B cell (primary cell): ENCODE measurements around the gene ADGRF1. TPM values are rescaled to one million over a fixed set of nuclear protein-coding genes. Genes with fewer than 3 reads are reported as not detected.

Source experiments
- ATAC-seq: fragments of 200-7000 bp; cut with Tn5 transposase; one replicate; pipeline ENCODE4 v1.10.0; 2021; ENCODE audit warnings: low read depth, mild to moderate bottlenecking, moderate number of reproducible peaks, moderate library complexity
- CTCF ChIA-PET: fragments of 350-600 bp; sonication (Branson Sonifier 250); formaldehyde crosslinking; loops from one replicate; lab custom pipeline; 2021; ENCODE audit warnings: antibody characterized with exemption, inconsistent platforms; lab: Charles Lee
- POLR2A ChIA-PET: fragments of 350-600 bp; sonication (Branson Sonifier 250); formaldehyde crosslinking; loops from one replicate; lab custom pipeline; 2021; ENCODE audit warnings: antibody characterized with exemption; lab: Charles Lee
- DNase-seq: peaks from one replicate; pipeline ENCODE4 v3.0.0; 2013
- H2AFZ ChIP-seq: 2 replicates; pipeline ENCODE4 v1.6.1; 2012; ENCODE audit warnings: mild to moderate bottlenecking, low read depth, low read length; ENCODE audit not compliant: insufficient read depth, poor library complexity, severe bottlenecking
- H3K27ac ChIP-seq, 2 donors: 1 replicate in 1 of 2; 2 replicates in 1 of 2; pipeline ENCODE4 v1.5.1; 2012 to 2013; ENCODE audit warnings: low read length in 2 of 2, mild to moderate bottlenecking in 2 of 2, moderate library complexity in 1 of 2
- H3K27me3 ChIP-seq, 4 experiments: fragments of 200-600 bp in 1 of 4; sonication (generic) in 1 of 4; replicated peaks in 1 of 4; 1 replicate in 2 of 4; 2 replicates in 2 of 4; pipeline versions ENCODE4 v1.6.1 to v1.7.0; 2013 to 2016; ENCODE audit warnings: low read length in 3 of 4, mild to moderate bottlenecking in 2 of 4, mixed read lengths in 1 of 4, moderate library complexity in 1 of 4; ENCODE audit not compliant: insufficient read depth in 4 of 4, control insufficient read depth in 3 of 4; ENCODE audit errors: control extremely low read depth in 1 of 4
- H3K36me3 ChIP-seq, 2 experiments: replicated peaks in 1 of 2; 1 replicate in 1 of 2; 2 replicates in 1 of 2; pipeline versions ENCODE4 v1.6.1 to v1.7.1; 2013; ENCODE audit warnings: low read length in 1 of 2; ENCODE audit not compliant: insufficient read depth in 2 of 2, control insufficient read depth in 1 of 2; ENCODE audit errors: control extremely low read depth in 1 of 2, extremely low read depth in 1 of 2
- H3K4me1 ChIP-seq, 2 donors: fragments of 200-600 bp in 1 of 2; sonication (generic) in 1 of 2; 1 replicate in 1 of 2; 2 replicates in 1 of 2; pipeline versions ENCODE4 v1.5.1 to v1.6.1; 2013 to 2017; ENCODE audit warnings: low read length in 2 of 2; ENCODE audit not compliant: control insufficient read depth in 2 of 2, insufficient read depth in 2 of 2
- H3K4me2 ChIP-seq: replicated peaks from 2 replicates; pipeline ENCODE3; 2012; ENCODE audit warnings: mild to moderate bottlenecking, low read depth, low read length; ENCODE audit not compliant: poor library complexity, severe bottlenecking
- H3K4me3 ChIP-seq, 5 experiments: fragments of 200-600 bp in 1 of 5; sonication (generic) in 1 of 5; 1 replicate in 3 of 5; 2 replicates in 2 of 5; pipeline versions ENCODE4 v1.5.1 to v1.7.0; 2011 to 2016; ENCODE audit warnings: low read length in 4 of 5, mild to moderate bottlenecking in 4 of 5, low read depth in 2 of 5, control low read depth in 1 of 5, moderate library complexity in 1 of 5; ENCODE audit not compliant: insufficient read depth in 1 of 5; ENCODE audit errors: control extremely low read depth in 1 of 5, extremely low read depth in 1 of 5
- H3K79me2 ChIP-seq: fragments of 200-600 bp; sonication (generic); one replicate; pipeline ENCODE4 v1.6.0; 2016; ENCODE audit warnings: low read length; ENCODE audit not compliant: control insufficient read depth, insufficient read depth
- H3K9ac ChIP-seq: fragments of 200-600 bp; sonication (generic); 2 replicates; pipeline ENCODE4 v1.6.1; 2017; ENCODE audit warnings: mild to moderate bottlenecking, low read length, moderate library complexity
- H3K9me3 ChIP-seq, 3 donors: one replicate each; pipeline versions ENCODE4 v1.6.1 to v1.7.1; 2013; ENCODE audit warnings: low read length in 2 of 3; ENCODE audit not compliant: control insufficient read depth in 2 of 3, insufficient read depth in 1 of 3; ENCODE audit errors: control extremely low read depth in 1 of 3
- H4K20me1 ChIP-seq: 2 replicates; pipeline ENCODE4 v1.6.0; 2012; ENCODE audit warnings: mild to moderate bottlenecking, low read length; ENCODE audit not compliant: insufficient read depth, control insufficient read depth, poor library complexity, severe bottlenecking
- H3K27ac Mint-ChIP-seq: one replicate; pipeline ENCODE4 v1.8.0; 2021; ENCODE audit warnings: mixed read lengths
- H3K27me3 Mint-ChIP-seq: one replicate; pipeline ENCODE4 v1.8.0; 2021; ENCODE audit warnings: mixed read lengths
- H3K4me1 Mint-ChIP-seq: one replicate; pipeline ENCODE4 v1.8.0; 2021; ENCODE audit warnings: mixed read lengths
- H3K4me3 Mint-ChIP-seq: one replicate; pipeline ENCODE4 v1.8.0; 2021; ENCODE audit warnings: mixed read lengths
- H3K9me3 Mint-ChIP-seq: one replicate; pipeline ENCODE4 v1.8.0; 2022; ENCODE audit warnings: mixed read lengths; ENCODE audit not compliant: insufficient read depth
- CTCF ChIP-seq: fragments of 200-600 bp; IDR thresholded peaks from one replicate; pipeline ENCODE4 v1.8.0; 2022; ENCODE audit warnings: antibody characterized with exemption, mild to moderate bottlenecking
- EZH2 ChIP-seq: IDR thresholded peaks from 2 replicates; pipeline ENCODE4 v1.6.1; 2012; ENCODE audit warnings: borderline replicate concordance, low read depth, mild to moderate bottlenecking, moderate library complexity, low read length; ENCODE audit not compliant: insufficient read depth, poor library complexity, severe bottlenecking
- WGBS: methylation state at CpG from one replicate; pipeline ENCODE4 v1.1.5; 2013; ENCODE audit warnings: missing lambda C conversion rate; ENCODE audit not compliant: insufficient coverage; 5-methylcytosine and 5-hydroxymethylcytosine counted together
- intact Hi-C: fragments of 100-400 bp; cut with micrococcal nuclease; formaldehyde crosslinking; loops from one replicate; pipeline ENCODE4 v1.10.0; 2022
- polyA plus RNA-seq: library from polyadenylated mRNA; depleted of rRNA; stranded (reverse); fragments of >200 nt; gene quantifications from 2 replicates; pipeline ENCODE4 v1.2.3, GENCODE V29; 2012
- total RNA-seq, 2 donors: library from RNA; stranded (reverse); fragments of 120-200 nt in 1 of 2; gene quantifications; 1 replicate in 1 of 2; 2 replicates in 1 of 2; pipeline versions ENCODE4 v1.2.3 to v1.2.4, GENCODE V29; 2013 to 2022

The ADGRF1 gene
- total and polyA plus RNA-seq, 2 donors (not counting 1 experiment from before 2014, with no cell fraction given), result not detected

GRCh38 chr6:47029865-47030561 lies 12.1 kb downstream of the ADGRF1 start:
- TF ChIP-seq EZH2 (no peak), CTCF (no peak)
- ChIA-PET CTCF (no interaction called here), POLR2A (no interaction called here)
- Histone ChIP-seq H3K9me3 (no peaks in the 10 kb centered on the region), H3K4me3 (no peak overlapping the region), H4K20me1 (no peaks in the 10 kb centered on the region), H3K79me2 (no peaks in the 10 kb centered on the region), H3K27me3 (no peaks in the 10 kb centered on the region), H3K9ac (no peak overlapping the region), H3K36me3 (no peaks in the 10 kb centered on the region), H3K4me2 (no peak overlapping the region), H3K27ac (no peak overlapping the region), H2AFZ (no peak overlapping the region), H3K4me1 (no peaks in the 10 kb centered on the region)
- Mint-ChIP-seq H3K4me1 (no peaks in the 10 kb centered on the region), H3K27me3 (peaks cover 15% of the 10 kb centered on the region), H3K4me3 (no peak overlapping the region), H3K27ac (no peak overlapping the region), H3K9me3 (no peaks in the 10 kb centered on the region)
- intact Hi-C loops, result no loop called here
- DNase-seq (no peak), ATAC-seq (no peak)
- WGBS, result 90% methylated on average over 3 of the region's 7 CpGs

- intact Hi-C loops, result no loop called here
- Histone ChIP-seq H3K4me1 (no peaks in the 10 kb centered on the region), H3K9me3 (no peaks in the 10 kb centered on the region), H3K36me3 (no peaks in the 10 kb centered on the region), H3K4me2 (no peak overlapping the region), H4K20me1 (no peaks in the 10 kb centered on the region), H3K4me3 (no peak overlapping the region), H3K9ac (no peak overlapping the region), H2AFZ (no peak overlapping the region), H3K79me2 (no peaks in the 10 kb centered on the region), H3K27me3 (no peaks in the 10 kb centered on the region), H3K27ac (no peak overlapping the region)
- 92% methylated on average over 2 of the region's 8 CpGs for WGBS
- no peak overlapping the region for H3K27ac Mint-ChIP-seq
- ChIA-PET CTCF (no interaction called here), POLR2A (no interaction called here)
- no peak for DNase-seq
- H3K27me3 Mint-ChIP-seq, result peaks cover 8% of the 10 kb centered on the region
- no peak for ATAC-seq
- H3K4me1 Mint-ChIP-seq, result no peaks in the 10 kb centered on the region
- H3K9me3 Mint-ChIP-seq, result no peaks in the 10 kb centered on the region
- H3K4me3 Mint-ChIP-seq, result no peak overlapping the region
- TF ChIP-seq CTCF (no peak), EZH2 (no peak)
Observed at GRCh38 chr6:47028835-47029360, 13.2 kb downstream of the ADGRF1 start.
